ENCODE data around the gene HOXB5.

- TF ChIP-seq CTCF (IDR thresholded peaks at IDR 0.05) (peak in 5 of 6 experiments; percentile 6 to 41 (median 19)), POLR2A (IDR thresholded peaks at IDR 0.05) (peak in 1 of 2 donors; percentile 9)
These were observed 38.0 kb downstream of the HOXB5 start for GRCh38 chr17:48555258-48556228.
